Activated T-cell treated with anti-CD3 and anti-CD28 coated beads, Interleukin-2, amount 50 U/mL, for 48 hours (primary cell): ENCODE measurements around the gene NPM1.

ENCODE experiments used
- DNase-seq, 2 experiments: peaks; one replicate each; pipeline ENCODE4 v3.0.0-alpha.2; 2020

NPM1 gene

DNA sequence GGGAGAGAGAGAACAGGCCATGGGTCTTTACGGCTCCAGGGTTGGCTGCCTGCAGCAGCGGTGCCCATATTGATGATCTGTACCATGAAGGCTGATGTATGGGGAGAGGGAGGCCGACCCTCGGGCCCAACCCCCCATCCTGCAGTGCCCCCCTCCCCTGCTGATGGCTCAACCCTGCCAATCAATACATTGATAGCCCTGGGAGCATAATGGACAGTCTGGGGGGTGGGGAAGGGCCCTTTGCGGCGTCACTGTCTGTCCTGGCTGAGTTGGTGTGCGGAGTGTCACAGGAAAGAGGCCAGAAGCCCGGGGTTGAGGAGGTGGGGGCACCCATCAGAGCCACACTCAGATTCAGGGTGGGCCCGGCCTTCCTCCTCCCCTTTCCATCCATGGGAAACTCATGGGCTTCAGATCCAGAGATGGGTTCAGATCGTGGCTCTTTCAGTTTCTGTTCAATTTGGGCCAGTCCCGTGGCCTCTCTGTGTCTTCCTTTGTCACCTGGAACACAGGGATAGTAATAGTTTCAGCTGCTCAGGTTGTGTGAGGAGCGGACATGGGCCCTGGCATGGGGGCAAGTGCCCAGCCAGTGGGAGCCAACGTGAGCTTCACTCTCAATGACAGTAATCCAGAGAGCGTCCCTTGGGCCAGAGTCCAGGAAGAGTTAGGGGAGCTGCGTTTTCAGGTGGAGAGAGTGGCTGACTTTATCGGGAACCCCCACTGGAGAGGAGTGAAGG lies 41.3 kb downstream of the NPM1 start:
- DNase-seq, result no peak

GRCh38 chr5:171429543-171429910 lies 41.9 kb downstream of the NPM1 start:
- DNase-seq, result no peak

DNA sequence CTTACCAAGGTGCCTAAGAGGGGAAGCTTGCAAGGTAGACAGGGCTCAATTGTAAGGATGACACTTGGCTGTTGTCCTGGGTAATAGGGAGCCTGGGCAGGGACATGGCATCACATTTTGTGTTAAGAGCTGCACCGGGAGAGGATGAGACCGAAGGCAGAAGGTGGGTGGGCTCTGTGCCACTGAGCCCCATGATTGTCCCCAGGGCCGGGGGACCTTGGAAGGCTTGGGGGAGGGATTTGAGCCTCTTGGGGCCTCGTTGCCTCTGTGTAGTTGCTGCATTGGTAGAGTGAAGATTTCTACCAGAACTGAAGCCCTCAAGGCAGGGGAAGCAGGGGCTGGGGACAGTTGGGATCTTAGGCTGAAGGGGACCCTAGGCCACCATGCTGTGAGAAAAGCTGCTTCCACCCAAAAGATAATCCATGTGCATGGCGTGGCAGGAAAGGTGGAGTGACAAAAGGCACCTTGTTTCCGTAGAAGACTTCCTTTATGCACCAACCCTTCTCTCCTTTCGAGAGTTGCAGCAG lies 43.7 kb downstream of the NPM1 start:
- no peak for DNase-seq

- DNase-seq, result no peak
These were observed 44.4 kb downstream of the NPM1 start for GRCh38 chr5:171432076-171432475.

GRCh38 chr5:171432583-171433351 lies 45.1 kb downstream of the NPM1 start:
- DNase-seq, result no peak

DNA sequence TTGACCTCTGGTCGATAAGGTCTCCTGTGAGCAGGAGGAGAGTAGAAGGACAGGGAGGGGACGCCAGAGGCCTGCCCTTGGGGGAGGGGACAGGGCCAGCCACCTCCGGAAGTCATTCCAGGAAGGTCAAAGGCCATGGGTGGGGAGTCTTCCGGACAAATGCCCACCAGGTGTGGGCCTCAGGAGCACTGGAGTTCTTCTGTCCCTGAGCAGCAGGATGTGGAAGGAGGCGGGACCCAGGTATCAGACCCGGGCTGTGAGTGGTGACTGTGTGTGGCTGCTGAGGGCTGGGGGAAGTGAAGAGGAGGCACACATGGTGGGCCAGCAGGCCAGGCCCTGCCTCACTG lies 45.7 kb downstream of the NPM1 start:
- DNase-seq, result no peak

DNA sequence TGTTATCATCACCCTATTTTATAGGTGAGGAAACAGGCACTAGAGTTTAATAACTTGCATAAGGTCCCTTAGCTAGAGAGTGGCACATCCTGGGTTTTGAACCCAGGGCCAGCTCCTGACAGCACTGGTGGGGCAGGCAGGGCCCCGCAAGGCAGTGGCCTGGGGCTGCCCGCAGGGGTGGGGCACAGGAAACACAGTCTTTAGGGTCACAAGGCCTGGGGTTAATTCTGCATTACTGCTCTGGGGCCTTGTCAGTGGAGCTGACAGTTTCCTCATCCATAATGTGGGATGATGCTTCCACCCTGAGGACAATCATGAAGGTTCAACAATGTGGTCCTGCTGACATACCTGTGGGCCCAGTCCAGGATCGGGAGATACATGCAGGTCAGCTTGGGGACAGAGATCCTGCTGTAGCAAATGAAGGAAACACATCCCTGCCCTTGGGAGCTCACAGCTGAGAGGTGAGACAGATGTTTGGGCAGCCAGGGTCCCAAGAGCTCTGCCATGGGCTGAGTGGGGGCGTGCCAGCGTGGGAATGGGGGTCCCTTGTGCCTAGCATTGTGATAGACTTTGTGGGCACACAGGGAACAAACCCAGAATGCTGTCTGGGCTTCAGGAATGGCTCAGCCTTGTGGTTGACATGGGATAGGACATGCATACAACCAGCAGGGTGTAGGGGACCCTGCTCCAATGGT lies 46.5 kb downstream of the NPM1 start:
- no peak for DNase-seq

DNA sequence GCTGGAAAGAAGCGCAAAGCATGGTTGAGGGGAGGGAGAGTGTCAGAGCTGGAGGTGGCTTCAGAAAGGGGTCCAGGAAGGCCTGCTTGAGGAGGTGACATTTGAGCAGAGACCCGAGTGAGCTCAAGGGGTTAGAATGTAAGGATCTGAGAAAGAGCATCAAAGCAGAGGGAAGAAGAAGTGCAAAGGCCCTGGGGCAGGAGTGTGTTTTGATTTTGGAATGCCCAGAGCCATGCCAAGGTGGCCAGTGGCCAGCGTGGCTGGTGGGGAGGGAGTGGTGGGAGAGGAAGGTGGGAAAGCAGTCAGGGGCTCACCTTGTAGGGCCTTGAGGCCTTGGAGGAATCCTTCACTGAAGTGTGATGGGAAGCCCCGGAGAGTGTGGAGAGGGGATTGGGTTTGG lies 47.2 kb downstream of the NPM1 start:
- no peak for DNase-seq

DNA sequence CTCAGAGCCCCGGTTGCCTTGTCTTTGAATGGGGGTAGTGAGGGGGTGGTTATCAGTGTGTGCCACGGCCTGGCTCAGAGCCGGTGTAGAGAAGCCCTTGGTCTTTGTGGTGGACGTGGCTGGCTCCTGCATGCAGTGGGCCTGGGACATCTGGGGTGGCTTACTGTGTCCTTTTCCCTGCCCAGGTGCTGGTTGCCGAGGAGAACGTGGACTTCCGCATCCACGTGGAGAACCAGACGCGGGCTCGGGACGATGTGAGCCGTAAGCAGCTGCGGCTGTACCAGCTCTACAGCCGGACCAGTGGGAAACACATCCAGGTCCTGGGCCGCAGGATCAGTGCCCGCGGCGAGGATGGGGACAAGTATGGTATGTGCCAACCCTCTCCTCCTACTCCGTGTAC lies 48.3 kb downstream of the NPM1 start:
- no peak for DNase-seq

- DNase-seq, result no peak
These were observed 49.2 kb downstream of the NPM1 start for GRCh38 chr5:171436804-171437285.

DNA sequence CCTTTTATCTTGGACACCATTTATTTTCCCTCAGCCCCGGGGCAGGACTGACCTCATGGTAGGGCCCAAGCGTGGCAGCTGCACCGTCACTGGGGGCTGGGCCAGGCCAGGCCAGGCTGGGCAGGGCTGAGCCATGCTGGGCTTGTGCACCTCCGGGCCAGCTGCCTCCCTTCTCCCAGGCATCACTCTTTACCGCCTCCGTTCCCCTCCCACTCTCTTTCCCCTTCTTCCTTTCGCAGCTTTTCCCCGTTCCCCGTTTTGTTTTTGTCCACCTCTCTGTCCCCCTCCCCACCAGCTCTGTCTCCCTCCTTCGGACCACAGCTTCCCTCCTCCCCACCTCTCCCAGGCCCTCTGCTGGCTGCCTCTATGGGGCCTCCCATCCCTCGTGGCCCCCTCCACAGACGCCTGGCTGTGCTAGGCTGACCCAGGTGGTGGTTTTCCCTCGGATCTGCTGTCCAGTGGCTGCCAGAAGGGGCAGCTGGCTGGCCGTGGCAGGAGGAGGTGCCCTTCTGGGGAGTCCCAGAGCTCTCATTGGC lies 49.7 kb downstream of the NPM1 start:
- DNase-seq, result no peak

- DNase-seq, result no peak
These were observed 51.1 kb downstream of the NPM1 start for GRCh38 chr5:171438738-171439137.

DNA sequence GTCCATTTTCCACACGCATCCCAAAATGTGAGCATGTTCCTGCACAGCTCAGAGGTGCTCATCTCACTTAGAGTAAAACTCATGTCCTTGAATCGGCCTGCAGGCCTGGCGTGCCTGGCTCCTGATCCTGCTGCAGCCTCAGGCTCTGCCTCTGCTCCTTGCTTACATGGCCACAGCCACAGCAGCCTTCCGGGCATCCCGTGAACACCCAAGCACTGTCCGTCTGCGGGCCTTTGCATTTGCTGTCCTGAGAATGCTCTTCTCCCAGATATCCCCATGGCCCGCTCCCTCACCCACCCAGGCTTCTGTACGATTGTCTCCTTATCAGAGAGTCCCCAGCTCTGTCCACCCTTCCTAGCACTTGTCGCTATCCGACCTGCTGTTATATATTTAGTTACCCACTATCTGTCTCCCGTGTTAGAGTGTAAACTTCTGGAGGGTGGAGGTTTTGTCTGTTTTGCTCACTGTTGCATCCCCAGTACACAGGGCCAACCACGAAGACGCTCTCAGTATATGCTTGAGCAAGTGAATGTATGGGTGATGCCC lies 53.7 kb downstream of the NPM1 start:
- DNase-seq, result no peak

DNA sequence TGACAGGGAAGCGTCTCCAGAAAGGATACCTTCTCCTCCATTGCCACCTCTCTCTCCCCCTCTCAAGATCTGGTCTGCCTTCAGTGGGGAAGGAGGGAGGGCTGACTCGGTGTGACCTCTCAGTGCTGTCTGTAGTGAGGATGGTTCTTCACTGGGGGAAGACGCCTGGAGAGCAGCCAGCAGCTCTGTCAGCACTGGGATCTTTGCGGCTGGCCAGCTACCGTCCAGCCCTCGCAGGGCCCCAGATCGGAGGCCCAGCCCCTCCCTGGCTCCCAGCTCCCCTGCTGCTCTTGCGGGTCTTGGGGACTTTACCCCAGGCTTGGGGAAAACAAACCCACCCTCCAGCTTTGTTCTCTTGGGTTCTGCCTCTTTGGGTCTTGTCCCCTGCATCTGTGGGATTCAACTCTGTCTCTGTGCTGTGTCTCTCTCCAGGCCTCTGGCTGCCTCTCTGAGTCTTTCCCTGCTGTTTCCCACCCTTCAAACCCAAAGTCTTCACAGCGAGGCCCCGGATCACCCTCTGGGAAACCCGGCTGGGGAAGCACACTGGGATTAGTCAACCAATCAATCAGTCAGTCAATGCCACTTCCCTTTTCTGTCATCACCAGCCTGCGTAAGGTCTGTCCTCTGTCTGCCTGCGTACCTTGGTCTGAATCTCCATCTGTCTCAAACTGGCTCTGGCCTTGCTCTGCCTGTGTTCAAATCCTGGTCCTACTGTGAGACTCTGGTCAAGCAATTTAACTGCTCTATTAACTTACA lies 54.8 kb downstream of the NPM1 start:
- DNase-seq, result no peak

- DNase-seq, result no peak
These were observed 56.9 kb downstream of the NPM1 start for GRCh38 chr5:171444582-171444981.

DNA sequence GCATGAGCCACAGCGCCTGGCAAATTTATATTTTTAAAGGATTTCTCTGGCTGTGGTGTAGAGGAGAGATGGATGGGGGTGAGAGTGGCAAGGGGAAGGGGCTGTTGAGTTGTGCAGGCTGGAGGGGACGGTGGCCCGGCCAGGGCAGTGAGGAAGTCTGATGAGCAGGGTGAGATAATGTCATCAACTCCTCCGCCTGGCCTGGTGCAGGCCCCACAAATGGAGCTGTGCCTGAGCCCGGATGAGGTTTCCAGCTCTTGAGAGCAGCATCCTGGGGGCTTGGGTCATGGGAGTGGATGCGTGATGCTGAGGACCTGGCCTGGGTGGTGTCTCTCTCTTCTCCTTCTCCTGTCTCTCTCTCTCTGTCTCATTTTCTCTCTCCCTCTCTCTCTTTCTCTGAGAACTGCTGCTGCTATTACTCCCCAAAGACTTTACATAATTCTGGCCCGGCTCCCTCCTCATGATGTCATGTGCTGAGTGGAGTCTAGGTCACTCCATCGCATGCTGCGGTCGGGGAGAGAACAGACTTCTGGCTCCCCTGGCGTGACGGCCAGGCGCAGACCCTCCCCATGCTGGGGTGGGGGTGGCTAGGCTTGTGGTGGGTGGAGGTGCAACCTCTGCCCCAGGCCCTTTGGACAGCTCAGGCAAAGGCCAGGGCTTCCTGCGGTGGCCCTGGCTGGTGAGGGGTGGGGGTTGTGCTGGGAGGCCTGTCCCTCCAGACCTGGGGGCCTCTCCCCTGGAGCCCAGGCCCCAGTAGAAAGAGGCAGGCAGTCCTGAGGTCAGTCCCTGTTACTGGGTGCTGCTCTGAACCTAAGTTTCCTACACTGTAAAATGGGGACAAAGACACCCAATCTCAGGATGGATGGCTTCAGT lies 58.2 kb downstream of the NPM1 start:
- no peak for DNase-seq

- no peak for DNase-seq
These were observed 59.6 kb downstream of the NPM1 start for GRCh38 chr5:171447226-171447625.

- no peak for DNase-seq
These were observed 61.8 kb downstream of the NPM1 start for GRCh38 chr5:171449426-171449825.

DNA sequence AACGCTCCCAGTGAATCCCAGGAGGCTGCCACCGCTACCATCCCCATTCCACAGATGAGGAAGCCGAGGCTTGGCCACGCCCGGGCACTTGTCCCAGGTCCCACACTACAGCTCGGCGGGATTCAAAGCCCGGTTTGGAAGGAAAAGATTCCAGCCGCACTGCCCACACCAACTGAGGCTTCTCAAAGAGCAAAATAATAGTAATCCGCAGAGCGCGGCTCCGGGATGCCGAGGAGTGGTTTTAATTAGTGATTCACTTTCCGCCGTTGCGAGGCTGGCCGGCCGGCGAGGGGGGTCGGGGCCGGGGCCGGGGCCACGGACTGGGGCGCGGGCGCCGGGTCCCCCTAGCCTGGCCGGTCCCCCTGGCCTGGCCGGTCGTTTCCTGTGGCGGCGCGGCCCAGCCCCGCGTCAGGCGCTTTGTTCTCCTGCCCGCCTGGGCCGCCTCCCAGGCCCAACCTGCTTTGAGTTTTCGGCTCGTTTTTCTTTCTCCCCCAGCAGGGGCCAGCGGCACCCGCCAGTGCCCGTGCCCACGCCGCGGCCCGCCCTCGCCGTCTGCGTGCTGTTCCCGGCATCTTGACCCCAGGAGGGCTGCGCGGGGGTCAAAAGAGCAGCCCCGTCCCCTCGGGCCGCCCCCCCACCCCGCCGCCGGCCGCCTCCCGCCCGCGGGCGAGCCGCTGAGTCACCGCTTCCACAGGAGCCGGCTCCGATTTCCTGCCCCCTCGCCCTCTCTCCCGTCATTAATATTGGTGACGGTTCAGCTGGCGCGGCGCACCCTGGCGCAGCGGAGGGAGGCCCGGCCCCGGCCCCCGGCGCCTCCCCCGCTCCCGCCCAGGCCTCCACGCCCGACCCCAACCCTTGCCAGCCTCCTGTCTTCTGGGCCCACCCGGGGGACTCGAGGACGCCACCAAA lies 63.0 kb downstream of the NPM1 start:
- DNase-seq, result peak; percentile 34 to 42

DNA sequence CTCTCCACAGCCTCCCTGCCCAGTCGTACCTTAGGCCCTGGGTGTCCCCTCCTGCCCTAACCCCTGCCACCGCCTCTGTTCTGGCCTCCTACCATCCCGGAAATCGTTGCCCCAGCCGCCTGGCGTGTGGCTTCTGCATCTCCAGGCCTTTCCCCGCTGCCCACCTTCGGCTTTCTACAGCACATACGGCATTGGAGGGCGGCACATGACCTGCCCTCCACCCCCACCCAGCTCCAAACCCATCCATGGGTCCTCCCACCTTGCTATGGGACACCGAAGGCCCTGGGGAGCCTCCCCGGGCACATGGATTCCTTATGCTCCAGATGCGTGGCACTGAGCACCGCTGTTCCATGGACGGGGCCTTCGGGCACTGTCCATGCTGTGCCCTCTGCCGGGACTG lies 63.8 kb downstream of the NPM1 start:
- no peak for DNase-seq
